Stimulated activated CD8-positive, alpha-beta memory T cell treated with anti-CD3 and anti-CD28 coated beads, Interleukin-12 subunit alpha, Interleukin-12 subunit beta, amount 100 ng/mL, for 4 hours (primary cell): ENCODE results near the gene KSR1.
"Not testable (repeated sequence)": the region's sequence is repeated elsewhere in the genome, so short reads cannot be mapped to it uniquely, and the experiment has no call there.

Source experiments
- DNase-seq: peaks from one replicate; pipeline ENCODE4 v3.0.0-alpha.2; 2020; ENCODE audit warnings: low read depth

The KSR1 gene

GRCh38 chr17:27455914-27456680 lies at the start of gene KSR1:
TSS of gene KSR1 (plus strand) at chr17:27456448. CDS start at chr17:27456644, 196 bp downstream.
- DNase-seq, result peak; percentile 73

- DNase-seq, result no peak
These were observed 48.1 kb upstream of the KSR1 start for GRCh38 chr17:27407916-27408864.

DNA sequence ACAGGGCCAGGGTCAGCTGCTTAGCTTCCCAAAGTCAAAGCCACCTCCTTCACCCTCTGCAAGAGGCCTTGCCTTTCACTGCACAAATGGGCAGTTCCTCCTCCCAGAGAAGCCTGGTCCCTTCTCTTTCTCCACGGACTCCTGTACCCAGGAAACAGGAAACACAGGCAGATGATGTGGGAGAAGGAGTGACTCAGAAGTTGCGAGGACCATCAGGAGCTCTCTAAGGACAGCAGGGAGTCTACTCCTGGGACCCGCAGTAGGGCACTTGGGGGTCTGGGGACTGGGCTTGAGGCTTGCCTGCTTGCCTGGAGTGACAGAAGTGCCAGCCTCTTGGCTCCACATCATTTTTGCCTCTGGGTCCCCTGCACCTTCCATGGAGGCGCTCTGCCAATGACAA lies 47.4 kb upstream of the KSR1 start:
- DNase-seq, result no peak

- DNase-seq, result not testable (repeated sequence)
These were observed 44.1 kb upstream of the KSR1 start for GRCh38 chr17:27412158-27412557.

GRCh38 chr17:27413315-27413714 lies 42.9 kb upstream of the KSR1 start:
- DNase-seq, result no peak

DNA sequence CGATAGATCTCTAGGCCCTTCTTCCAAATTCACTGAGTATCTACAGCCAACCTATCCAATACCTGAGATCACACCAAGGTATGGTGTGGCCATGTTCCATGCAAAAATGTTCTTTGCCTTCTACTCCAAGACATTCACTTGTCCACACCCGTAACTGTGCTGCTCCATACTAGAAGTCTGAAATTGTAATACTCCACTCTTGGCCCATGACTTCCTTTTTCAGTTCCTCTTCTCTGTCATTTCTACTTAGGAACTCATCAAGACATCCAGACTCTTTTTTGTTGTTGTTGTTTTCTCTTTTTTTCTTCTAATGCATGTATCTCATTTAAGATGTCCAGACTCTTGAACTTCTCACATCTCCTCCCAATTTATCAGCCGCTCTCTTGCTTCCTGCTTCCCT lies 42.5 kb upstream of the KSR1 start:
- DNase-seq, result no peak

GRCh38 chr17:27414271-27414670 lies 42.0 kb upstream of the KSR1 start:
- no peak for DNase-seq

- DNase-seq, result no peak
These were observed 41.6 kb upstream of the KSR1 start for GRCh38 chr17:27414694-27415093.

GRCh38 chr17:27415120-27415795 lies 41.0 kb upstream of the KSR1 start:
- no peak for DNase-seq

GRCh38 chr17:27417596-27418365 lies 38.5 kb upstream of the KSR1 start:
- DNase-seq, result no peak

GRCh38 chr17:27418366-27418615 lies 38.0 kb upstream of the KSR1 start:
- no peak for DNase-seq

GRCh38 chr17:27419156-27419555 lies 37.1 kb upstream of the KSR1 start:
- DNase-seq, result no peak

GRCh38 chr17:27420211-27420950 lies 35.9 kb upstream of the KSR1 start:
- no peak for DNase-seq

GRCh38 chr17:27421111-27421510 lies 35.1 kb upstream of the KSR1 start:
- DNase-seq, result no peak

- DNase-seq, result not testable (repeated sequence)
These were observed 34.6 kb upstream of the KSR1 start for GRCh38 chr17:27421626-27422025.

DNA sequence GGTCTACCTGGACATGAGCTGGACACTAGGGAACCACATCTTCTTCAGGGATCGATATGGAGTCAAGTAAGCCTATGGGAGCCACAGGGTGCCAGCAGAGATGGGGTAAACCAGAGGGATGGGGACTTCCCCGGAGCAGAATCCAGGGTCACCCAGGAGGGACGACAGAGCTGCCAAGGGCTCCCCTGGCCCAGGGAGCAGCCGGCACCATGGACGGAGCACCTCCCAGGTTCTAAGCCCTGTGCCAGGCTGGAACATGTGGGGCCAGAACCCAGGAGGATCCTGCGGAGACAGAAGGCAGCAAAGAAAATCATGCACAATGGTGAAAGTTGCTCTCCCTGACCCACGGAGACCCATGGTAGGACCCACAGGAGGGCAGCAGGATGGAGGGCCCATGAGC lies 33.6 kb upstream of the KSR1 start:
- no peak for DNase-seq

- DNase-seq, result no peak
These were observed 32.6 kb upstream of the KSR1 start for GRCh38 chr17:27423651-27424050.

DNA sequence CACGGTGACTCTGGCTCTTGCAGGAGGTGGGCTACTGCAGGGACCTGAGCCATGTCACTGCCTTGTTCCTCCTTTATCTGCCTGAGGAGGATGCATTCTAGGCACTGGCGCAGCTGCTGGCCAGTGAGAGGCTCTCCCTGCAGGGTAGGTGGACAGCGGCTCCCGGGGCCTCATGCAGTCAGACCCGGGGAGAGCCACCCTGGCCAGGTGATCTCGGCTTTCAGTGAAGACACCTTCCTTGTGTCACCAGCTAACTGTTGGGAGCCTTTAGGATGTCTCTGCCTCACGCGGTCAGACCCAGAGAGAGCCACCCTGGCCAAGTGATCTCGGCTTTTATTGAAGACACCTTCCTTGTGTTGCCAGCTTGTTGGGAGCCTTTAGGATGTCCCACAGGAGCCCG lies 31.7 kb upstream of the KSR1 start:
- DNase-seq, result no peak

DNA sequence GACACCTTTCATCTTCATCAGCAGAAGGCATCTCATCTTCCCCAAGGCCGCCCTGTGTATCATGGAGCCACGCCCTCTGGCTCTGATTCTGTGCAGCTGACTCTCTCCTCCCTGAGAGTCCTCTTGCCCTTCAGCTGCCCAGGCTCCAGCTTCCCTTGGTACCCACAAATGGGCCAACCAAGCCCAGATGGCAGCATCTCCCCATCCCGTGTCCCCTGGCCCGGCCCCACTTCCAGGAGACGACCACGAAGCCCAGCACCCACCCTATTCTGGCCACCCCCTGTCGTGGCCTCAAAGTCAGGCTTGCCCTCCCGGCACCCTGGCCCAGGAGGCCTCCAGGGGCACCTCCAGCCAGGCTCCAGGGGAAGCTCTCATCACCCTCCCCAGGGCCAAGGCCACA lies 31.3 kb upstream of the KSR1 start:
- DNase-seq, result no peak

DNA sequence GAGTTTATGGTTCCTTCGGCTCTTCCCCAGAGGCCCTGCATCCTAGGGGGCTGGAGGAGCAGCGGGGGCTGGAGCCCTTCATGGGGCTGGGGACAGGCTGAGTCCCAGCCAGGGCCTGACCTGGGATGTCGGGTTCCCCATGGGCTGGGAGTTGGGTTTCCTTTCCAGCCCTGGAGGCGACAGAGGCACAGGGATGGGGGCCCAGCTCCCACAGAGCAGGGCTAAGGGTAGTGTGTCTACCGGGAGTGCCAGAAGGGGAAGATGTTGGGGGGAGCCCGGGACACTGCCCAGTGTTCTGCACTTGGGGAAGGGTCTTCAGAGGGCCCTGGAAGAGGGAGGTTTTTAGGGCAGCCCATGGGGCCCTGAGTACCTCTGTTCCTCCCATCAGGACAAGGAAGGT lies 30.7 kb upstream of the KSR1 start:
- DNase-seq, result not testable (repeated sequence)

DNA sequence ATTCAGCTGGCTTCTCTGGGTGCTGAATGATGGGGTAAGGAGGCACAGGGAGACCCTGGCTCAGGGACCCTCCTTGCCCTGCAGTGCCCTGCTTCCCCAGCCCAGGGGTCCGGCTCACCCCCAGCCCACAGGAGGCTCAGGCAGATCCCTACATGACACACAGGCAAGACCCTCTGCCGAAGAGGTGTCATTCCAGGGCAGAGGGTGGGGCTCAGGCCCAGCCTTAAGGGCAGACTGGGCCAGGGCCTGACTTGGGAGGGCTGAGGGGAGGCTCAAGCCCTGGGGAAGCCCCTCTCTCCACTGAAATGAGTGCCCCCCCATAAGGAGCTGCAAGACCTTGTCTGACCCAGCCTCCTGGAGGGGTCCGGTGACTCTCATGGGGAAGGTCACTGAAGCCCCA lies 30.3 kb upstream of the KSR1 start:
- DNase-seq, result no peak
